Activated naive CD8-positive, alpha-beta T cell treated with anti-CD3 and anti-CD28 coated beads for 36 hours (primary cell): ENCODE measurements around the gene MUTYH. TPM values are rescaled to one million over a fixed set of nuclear protein-coding genes. Genes with fewer than 3 reads are reported as not detected.
A peak's percentile ranks its signal among the peaks of the same experiment; 100 is the strongest.
"Not testable (repeated sequence)": the region's sequence is repeated elsewhere in the genome, so short reads cannot be mapped to it uniquely, and the experiment has no call there.

ENCODE experiments used
- DNase-seq: peaks from one replicate; pipeline ENCODE4 v3.0.0; 2021
- H3K27ac Mint-ChIP-seq: one replicate; pipeline ENCODE4 v1.8.0; 2022; ENCODE audit warnings: mild to moderate bottlenecking, moderate library complexity, mixed read lengths
- H3K27me3 Mint-ChIP-seq: one replicate; pipeline ENCODE4 v1.8.0; 2022; ENCODE audit warnings: mild to moderate bottlenecking, mixed read lengths
- H3K36me3 Mint-ChIP-seq: one replicate; pipeline ENCODE4 v1.8.0; 2021; ENCODE audit warnings: mild to moderate bottlenecking, mixed read lengths
- H3K4me1 Mint-ChIP-seq: one replicate; pipeline ENCODE4 v1.8.0; 2021; ENCODE audit warnings: mixed read lengths
- H3K4me3 Mint-ChIP-seq: one replicate; pipeline ENCODE4 v1.8.0; 2022; ENCODE audit warnings: mild to moderate bottlenecking, moderate library complexity, mixed read lengths
- H3K9me3 Mint-ChIP-seq: one replicate; pipeline ENCODE4 v1.8.0; 2022; ENCODE audit warnings: mixed read lengths
- total RNA-seq, 2 experiments: library from RNA; stranded (reverse); gene quantifications; one replicate each; pipeline ENCODE4 v1.2.3, GENCODE V29; 2021

MUTYH gene
- total RNA-seq, 2 experiments from 2014 or later, result 54.4 to 57.9 TPM

DNA sequence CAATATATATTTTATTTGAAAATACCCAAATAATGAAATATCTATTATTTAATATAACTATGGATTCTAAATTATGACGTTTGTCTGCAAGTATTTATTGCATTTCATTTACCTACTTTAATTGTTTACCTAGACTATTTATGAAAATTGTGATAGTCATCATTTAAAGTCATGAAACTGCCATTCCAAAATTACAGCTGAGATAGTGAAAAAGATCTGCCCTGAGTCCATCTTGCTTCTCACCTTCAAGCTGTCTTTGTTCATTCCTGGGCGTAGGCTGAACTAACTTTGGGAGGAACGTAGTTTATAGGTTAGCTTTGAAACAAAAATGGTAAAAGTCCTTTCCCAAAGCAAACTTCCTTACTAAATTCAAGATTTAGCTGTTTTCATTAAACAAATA is 26.0 kb downstream of the MUTYH start:
- H3K9me3 Mint-ChIP-seq, result no peaks in the 10 kb centered on the region
- H3K4me1 Mint-ChIP-seq, result no peaks in the 10 kb centered on the region
- no peak for DNase-seq
- no peak overlapping the region for H3K4me3 Mint-ChIP-seq
- no peaks in the 10 kb centered on the region for H3K36me3 Mint-ChIP-seq
- H3K27ac Mint-ChIP-seq, result no peak overlapping the region
- H3K27me3 Mint-ChIP-seq, result peaks cover 4% of the 10 kb centered on the region

DNA sequence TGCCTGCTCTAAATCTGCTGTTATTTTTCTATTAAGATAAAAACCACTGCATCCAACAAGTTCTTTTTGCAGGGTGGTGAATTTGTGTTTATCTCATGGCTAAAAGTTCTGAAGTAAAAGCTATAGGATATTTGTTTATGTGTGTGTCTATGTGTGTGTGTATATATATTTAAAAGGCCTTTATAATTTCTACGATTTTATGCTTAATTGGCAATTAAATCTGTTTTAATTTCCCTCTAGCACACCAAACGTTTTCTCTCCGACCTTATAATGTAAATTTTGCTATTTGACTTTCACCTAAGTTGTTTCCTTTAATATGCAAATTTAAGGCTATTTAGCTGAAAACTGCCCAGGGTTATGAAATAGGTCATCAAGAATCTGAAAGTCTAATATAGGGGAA is 33.3 kb downstream of the MUTYH start:
- Mint-ChIP-seq H3K27me3 (no peaks in the 10 kb centered on the region), H3K4me1 (peaks cover 33% of the 10 kb centered on the region), H3K27ac (peak overlapping the region; percentile 96), H3K9me3 (no peaks in the 10 kb centered on the region), H3K36me3 (peaks cover 7% of the 10 kb centered on the region), H3K4me3 (no peak overlapping the region)
- DNase-seq, result no peak

DNA sequence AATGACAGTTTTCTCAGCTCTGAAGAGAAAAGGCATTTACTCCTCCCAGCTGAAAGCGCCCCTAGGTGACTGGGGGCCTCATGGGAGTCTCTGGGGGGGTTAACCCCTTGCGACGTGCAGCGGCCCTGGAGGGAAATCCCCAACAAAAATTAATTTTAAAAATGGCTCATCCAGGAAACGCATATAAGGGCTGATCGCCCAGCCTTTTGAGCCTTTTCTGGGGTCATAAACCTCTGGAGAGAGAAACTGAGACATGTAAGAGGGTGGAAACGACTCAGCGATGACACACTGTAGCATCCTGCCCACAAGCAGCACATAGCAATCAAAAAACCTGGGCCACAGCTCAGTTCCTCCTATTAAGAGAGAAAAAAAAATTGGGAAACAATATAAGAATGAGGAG is 33.9 kb downstream of the MUTYH start:
- Mint-ChIP-seq H3K4me3 (peak overlapping the region; percentile 61), H3K4me1 (peaks cover 33% of the 10 kb centered on the region), H3K9me3 (no peaks in the 10 kb centered on the region), H3K27ac (peak overlapping the region; percentile 96), H3K27me3 (no peaks in the 10 kb centered on the region), H3K36me3 (peaks cover 7% of the 10 kb centered on the region)
- DNase-seq, result peak; percentile 71

DNA sequence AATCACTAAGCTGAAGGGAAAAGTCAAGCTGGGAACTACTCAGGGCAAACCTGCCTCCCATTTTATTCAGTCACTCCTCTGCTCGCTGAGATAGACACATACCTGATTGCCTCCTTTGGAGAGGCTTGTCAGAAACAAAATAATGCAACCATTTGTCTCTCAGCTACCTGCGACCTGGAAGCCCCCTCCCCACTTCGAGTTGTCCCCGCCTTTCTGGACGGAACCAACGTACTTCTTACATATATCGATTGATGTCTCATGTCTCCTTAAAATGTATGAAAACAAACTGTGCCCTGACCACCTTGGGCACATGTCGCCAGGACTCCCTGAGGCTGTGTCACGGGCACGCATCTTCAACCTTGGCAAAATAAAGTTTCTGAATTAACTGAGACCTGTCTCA is 35.0 kb downstream of the MUTYH start:
- no peaks in the 10 kb centered on the region for H3K27me3 Mint-ChIP-seq
- H3K4me1 Mint-ChIP-seq, result peaks cover 35% of the 10 kb centered on the region
- H3K9me3 Mint-ChIP-seq, result no peaks in the 10 kb centered on the region
- DNase-seq, result no peak
- H3K36me3 Mint-ChIP-seq, result peaks cover 7% of the 10 kb centered on the region
- H3K27ac Mint-ChIP-seq, result peak overlapping the region; percentile 96
- H3K4me3 Mint-ChIP-seq, result peak overlapping the region; percentile 90

DNA sequence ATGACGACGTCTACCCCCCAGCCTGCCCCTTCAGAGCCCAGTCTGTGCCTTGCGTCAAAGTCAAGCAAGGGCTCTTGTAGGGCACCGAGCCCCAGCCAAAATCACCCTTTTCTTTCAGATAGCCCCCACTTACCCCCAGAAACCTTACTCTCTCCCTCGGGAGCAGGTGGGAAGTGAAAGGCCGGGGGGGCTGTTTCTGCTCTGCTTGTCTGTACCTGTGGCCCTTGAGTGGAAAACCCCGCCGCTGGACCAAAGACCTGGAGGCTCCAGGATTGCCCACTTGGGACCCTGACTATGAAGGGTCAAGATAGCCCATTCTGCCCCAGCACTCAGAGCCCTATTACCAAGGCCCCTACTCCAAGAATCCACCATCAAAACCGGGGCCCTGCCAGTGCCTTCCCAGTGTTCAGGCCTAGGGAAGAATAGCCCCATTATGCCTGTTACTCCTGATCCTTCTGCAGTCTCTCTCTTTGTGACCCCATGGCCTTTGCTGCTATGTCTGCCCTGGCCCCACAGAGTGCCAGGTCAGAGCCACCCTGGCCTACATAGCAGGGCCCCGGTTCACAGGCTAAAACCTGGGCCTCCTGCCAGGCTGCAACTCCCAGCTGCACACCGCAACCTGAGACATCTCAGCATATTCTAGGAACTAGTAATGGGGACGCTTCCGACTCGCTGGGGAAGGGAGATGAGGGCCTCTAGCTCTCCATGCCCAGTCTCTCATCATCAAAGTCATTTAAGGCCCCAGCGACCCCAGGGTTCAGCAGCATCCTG is 35.7 kb downstream of the MUTYH start:
- Mint-ChIP-seq H3K36me3 (peaks cover 7% of the 10 kb centered on the region), H3K27me3 (no peaks in the 10 kb centered on the region), H3K9me3 (no peaks in the 10 kb centered on the region), H3K27ac (peak overlapping the region; percentile 96), H3K4me3 (peak overlapping the region; percentile 90), H3K4me1 (peaks cover 35% of the 10 kb centered on the region)
- peak; percentile 19 for DNase-seq

DNA sequence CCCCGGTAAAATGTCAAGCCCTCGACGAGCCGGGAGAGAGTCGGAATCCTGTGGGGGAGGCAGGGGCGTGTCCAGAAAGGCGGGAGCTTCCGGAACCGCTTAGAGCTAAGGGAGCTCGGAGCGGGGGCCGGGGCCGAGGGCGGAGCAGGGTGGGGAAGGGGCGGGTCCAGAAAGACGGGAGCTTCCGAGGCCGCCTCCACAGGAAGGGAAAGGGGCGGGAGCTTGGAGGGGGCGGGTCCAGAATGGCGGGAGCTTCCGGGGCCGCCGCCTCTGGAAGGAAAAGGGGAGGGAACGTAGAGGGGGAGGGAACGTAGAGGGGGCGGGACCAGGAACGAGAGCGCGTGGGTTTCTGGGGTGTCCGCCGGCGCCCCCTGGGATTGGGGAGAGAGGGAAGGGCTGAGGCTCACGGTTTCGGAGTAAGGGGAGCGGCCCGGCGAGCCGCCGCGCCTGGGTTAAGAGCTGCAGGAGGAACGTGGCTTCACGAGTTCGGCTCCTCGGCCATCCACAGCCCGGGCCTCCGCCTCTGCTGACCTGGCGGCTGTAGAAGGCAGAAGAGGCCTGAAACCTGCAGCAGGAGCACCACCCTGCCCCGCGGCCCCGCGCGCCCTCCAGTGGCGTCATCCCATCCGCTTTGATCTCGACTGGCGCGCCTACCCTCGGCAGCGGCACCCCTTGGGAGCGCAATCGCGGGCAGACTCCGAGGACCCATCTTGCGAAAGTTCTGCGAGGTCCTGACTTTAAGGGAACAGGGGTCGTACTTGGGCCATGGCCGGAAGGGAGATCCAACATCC is 36.5 kb downstream of the MUTYH start:
- peak overlapping the region; percentile 96 for H3K27ac Mint-ChIP-seq
- no peaks in the 10 kb centered on the region for H3K9me3 Mint-ChIP-seq
- peak overlapping the region; percentile 90 for H3K4me3 Mint-ChIP-seq
- no peaks in the 10 kb centered on the region for H3K27me3 Mint-ChIP-seq
- DNase-seq, result peak; percentile 95
- peaks cover 35% of the 10 kb centered on the region for H3K4me1 Mint-ChIP-seq
- peaks cover 7% of the 10 kb centered on the region for H3K36me3 Mint-ChIP-seq

DNA sequence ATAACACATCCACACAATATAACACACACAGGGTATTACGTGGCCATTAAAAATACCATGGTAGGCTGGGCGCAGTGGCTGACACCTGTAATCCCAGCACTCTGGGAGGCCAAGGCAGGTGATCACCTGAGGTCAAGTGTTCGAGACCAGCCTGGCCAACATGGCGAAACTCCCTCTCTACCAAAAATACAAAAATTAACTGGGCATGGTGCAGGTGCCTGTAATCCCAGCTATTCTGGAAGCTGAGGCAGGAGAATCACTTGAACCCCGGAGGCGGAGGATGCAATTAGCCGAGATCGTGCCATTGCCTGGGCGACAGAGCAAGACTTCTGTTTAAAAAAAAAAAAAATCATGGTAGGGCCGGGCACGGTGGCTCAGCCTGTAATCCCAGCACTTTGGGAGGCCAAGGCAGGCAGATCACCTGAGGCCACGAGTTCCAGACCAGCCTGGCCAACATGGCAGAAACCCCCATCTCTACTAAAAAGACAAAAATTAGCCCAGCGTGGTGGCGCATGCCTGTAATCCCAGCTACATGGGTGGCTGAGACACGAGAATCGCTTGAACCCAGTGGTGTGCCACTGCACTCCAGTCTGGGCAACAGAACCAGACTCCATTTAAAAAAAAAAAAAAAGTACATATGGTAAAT is 37.6 kb downstream of the MUTYH start:
- DNase-seq, result no peak
- H3K27me3 Mint-ChIP-seq, result no peaks in the 10 kb centered on the region
- H3K27ac Mint-ChIP-seq, result peak overlapping the region; percentile 90
- H3K4me1 Mint-ChIP-seq, result peaks cover 35% of the 10 kb centered on the region
- H3K36me3 Mint-ChIP-seq, result peaks cover 7% of the 10 kb centered on the region
- H3K9me3 Mint-ChIP-seq, result no peaks in the 10 kb centered on the region
- peak overlapping the region; percentile 57 for H3K4me3 Mint-ChIP-seq

DNA sequence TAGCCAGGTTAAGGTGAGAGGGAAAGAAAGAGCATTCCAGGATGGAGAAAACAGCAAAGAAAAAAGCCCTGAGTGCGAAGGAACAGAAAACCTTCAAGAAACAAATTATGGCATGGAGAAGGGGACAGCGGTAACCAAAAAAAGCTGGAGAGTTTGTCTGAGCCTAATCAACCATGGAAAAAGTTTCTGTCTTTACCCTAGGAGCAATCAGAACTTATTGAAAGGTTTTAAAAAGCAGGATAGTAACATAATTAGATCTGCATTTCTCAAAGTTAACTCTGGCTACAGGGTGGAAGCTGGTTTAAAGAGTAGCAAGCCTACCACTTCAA is 39.6 kb downstream of the MUTYH start:
- H3K9me3 Mint-ChIP-seq, result no peaks in the 10 kb centered on the region
- no peak for DNase-seq
- H3K4me1 Mint-ChIP-seq, result peaks cover 18% of the 10 kb centered on the region
- no peak overlapping the region for H3K4me3 Mint-ChIP-seq
- no peaks in the 10 kb centered on the region for H3K27me3 Mint-ChIP-seq
- peaks cover 4% of the 10 kb centered on the region for H3K36me3 Mint-ChIP-seq
- H3K27ac Mint-ChIP-seq, result no peak overlapping the region

DNA sequence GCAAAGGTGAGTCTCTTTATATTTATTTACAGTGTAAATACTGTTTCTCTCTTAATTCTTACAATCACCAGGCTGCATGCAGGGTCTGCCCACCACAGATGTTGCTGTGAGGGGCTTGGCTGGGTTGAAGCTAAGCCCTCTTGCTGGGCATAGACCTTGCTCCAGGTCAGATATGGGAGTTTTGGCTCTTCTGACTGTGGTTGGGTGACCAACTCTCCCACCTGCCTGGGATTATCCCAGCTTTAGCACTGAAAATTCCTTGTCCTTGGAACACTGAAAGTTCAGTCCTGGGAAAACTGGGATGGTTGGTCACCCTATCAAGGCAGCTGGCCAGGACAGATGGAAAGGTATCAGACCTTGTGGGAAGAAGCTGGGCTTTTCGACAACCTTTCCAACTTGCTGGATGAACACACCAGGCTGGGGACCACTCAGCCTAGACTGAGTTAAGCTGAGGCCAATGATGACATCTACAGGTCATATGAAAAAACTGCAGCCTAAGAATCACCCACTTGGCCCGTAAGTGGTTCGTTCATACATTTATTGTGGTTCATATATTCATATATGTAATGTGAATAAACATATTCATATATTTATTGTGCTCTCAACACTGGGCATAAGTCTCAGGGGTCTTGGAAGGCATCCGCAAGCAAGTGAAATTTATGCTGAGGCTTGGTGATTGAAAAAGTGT is 40.1 kb downstream of the MUTYH start:
- Mint-ChIP-seq H3K27ac (no peak overlapping the region), H3K36me3 (no peaks in the 10 kb centered on the region), H3K4me1 (peaks cover 13% of the 10 kb centered on the region), H3K4me3 (no peak overlapping the region), H3K27me3 (no peaks in the 10 kb centered on the region), H3K9me3 (no peaks in the 10 kb centered on the region)
- peak; percentile 39 for DNase-seq

DNA sequence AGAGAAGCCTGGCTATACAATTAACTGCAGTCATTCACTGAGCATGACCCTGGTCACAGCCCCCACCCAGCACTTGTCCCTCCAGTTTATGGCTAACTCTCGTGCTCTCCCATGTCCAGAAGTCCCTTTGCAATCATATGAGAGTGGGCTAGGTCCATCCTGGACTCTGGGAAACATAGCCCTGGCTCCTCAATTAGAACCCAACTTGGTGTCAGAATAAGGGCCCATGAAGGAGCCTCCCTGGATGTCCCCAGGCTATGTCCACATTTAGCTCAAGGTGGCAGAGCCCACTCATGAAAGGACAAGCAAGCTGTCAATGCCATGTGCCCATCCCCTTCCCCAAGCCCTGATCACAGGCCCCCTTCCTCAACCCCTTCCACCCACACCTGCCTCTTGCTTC is 40.9 kb downstream of the MUTYH start:
- Mint-ChIP-seq H3K4me1 (peaks cover 5% of the 10 kb centered on the region), H3K27ac (no peak overlapping the region), H3K9me3 (no peaks in the 10 kb centered on the region), H3K27me3 (no peaks in the 10 kb centered on the region), H3K36me3 (no peaks in the 10 kb centered on the region), H3K4me3 (no peak overlapping the region)
- no peak for DNase-seq

DNA sequence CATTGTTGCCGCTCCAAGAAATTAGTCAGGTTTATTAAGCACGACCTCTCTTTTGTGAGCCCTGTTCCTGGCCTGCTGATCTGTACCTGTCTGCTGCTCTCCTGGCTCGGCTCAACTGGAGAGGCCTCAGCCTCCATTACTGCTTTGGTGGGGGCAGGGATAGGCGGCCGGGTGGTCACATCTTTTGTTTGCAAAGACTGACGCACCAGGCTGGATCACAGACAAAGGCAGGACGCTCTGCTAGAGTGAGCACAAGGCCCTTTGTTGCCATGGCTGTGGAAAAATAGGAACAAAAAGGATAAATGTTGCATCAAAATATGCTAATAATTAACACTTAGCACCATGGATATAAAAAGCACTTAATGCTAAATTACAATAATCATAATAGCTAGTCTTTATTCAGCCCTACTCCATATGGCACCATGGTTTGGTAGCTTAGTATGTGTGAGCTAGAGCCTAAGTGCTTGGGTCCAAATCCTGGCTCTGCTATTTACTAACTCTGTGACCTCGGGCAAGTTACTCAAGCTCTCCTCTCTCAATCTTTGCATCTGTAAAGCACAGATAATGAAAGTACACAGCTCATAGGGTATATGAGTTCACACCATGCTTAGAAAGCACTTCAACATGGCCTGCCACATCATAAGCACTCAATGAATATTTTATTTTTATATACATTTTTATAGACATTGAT is 42.4 kb downstream of the MUTYH start:
- Mint-ChIP-seq H3K9me3 (no peaks in the 10 kb centered on the region), H3K27ac (no peak overlapping the region), H3K36me3 (no peaks in the 10 kb centered on the region), H3K4me1 (peaks cover 2% of the 10 kb centered on the region), H3K27me3 (no peaks in the 10 kb centered on the region), H3K4me3 (no peak overlapping the region)
- DNase-seq, result no peak

DNA sequence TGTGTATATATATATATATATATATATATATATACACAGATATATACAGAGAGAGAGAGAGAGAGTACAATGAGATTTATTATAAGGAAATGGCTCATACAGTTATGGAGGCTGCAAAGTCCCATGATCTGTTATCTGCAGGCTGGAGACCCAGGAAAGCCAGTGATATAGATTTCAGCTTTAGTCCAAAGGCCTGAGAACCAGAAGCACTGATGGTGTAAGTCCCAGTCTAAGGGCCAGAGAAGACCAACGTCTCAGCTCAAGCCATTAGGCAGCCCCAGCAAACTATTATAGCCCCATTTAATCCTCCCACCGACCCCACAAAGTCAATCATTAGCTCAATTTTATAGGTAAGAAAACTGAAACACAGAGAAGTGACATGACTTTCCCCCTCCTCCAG is 48.5 kb downstream of the MUTYH start:
- no peaks in the 10 kb centered on the region for H3K27me3 Mint-ChIP-seq
- no peak for DNase-seq
- H3K27ac Mint-ChIP-seq, result no peak overlapping the region
- no peak overlapping the region for H3K4me3 Mint-ChIP-seq
- no peaks in the 10 kb centered on the region for H3K36me3 Mint-ChIP-seq
- H3K9me3 Mint-ChIP-seq, result no peaks in the 10 kb centered on the region
- H3K4me1 Mint-ChIP-seq, result no peaks in the 10 kb centered on the region

DNA sequence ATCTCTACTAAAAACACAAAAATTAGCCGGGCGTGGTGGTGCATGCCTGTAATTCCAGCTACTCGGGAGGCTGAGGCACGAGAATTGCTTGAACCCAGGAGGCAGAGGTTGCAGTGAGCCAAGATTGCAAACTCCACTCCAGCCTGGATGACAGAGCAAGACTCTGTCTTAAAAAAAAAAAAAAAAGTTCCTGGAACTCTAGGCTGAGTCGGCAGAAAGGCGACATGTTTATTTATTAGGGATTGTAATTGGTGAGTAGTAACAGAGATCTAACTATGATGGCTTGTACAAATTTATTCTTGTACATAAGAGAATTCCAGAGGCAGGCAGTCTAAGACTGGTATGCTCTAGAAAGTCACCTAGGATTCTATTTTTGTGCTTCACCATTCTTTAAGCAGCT is 49.2 kb downstream of the MUTYH start:
- H3K4me3 Mint-ChIP-seq, H3K36me3 Mint-ChIP-seq, H3K27ac Mint-ChIP-seq, H3K27me3 Mint-ChIP-seq, H3K9me3 Mint-ChIP-seq, DNase-seq, H3K4me1 Mint-ChIP-seq: not testable (repeated sequence)

DNA sequence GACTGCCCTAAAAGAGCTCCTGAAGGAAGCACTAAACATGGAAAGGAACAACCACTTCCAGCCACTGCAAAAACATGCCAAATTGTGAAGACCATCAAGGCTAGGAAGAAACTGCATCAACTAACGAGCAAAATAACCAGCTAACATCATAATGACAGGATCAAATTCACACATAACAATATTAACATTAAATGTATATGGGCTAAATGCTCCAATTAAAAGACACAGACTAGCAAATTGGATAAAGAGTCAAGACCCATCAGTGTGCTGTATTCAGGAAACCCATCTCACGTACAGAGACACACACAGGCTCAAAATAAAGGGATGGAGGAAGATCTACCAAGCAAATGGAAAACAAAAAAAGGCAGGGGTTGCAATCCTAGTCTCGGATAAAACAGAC is 53.7 kb downstream of the MUTYH start:
- not testable (repeated sequence) for H3K9me3 Mint-ChIP-seq, DNase-seq, H3K36me3 Mint-ChIP-seq, H3K27me3 Mint-ChIP-seq, H3K4me3 Mint-ChIP-seq, H3K27ac Mint-ChIP-seq, H3K4me1 Mint-ChIP-seq

DNA sequence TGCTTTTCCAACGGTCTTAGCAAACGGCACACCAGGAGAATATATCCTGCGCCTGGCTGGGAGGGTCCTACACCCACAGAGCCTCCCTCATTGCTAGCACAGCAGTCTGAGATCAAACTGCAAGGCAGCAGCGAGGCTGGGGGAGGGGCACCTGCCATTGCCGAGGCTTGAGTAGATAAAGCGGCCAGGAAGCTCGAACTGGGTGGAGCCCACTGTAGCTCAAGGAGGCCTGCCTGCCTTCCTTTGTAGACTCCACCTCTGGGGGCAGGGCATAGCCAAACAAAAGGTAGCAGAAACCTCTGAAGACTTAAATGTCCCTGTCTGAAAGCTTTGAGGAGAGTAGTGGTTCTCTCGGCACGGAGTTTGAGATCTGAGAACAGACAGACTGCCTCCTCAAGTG is 55.4 kb downstream of the MUTYH start:
- DNase-seq, H3K9me3 Mint-ChIP-seq, H3K27me3 Mint-ChIP-seq, H3K4me3 Mint-ChIP-seq, H3K36me3 Mint-ChIP-seq, H3K4me1 Mint-ChIP-seq, H3K27ac Mint-ChIP-seq: not testable (repeated sequence)
